ENCODE data around the gene CLEC10A. TPM values are rescaled to one million over a fixed set of nuclear protein-coding genes. Genes with fewer than 3 reads are reported as not detected.

The CLEC10A gene
- total RNA-seq, 1 experiment from 2014 or later: not detected

DNA sequence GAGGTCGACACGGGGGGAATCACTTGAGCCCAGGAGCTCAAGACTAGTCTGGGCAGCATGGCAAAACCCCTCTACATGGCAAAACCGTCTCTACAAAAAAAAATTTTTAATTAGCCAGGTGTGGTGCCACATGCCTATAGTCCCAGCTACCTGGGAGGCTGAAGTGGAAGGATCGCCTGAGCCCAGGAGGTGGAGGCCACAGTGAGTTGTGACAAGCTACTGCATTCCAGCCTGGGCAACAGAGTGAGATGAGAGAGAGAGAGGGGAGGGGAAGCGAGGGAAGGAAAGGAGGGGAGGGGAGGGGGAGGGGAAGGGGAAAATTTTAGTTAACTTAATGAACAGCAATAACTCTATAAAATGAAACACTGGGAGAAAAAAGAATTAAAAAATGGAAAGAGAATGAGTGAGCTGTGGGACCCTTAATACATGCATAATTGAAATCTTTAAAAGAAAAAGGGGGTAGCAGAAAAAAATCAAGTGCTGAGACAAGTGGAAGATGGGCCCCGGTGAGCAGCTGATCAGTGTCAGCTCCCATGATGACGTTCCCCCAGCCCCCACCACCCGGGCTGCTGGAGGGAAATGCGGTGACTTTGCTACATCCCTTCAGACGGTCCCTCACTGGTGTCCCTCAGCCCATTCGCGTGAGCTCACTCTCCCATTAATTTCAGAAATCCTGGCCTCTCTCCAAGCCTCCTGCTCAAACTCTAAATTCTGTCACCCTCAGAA, 31.9 kb upstream of the CLEC10A start:
- CTCF ChIA-PET: interaction anchor here (0.5 kb wide), 1 partner anchor 34 kb away, joined by 14 read pairs; no protein-coding TSS in a partner anchor
- no peak for DNase-seq
- no peaks in the 10 kb centered on the region for H3K27me3 ChIP-seq (ENCODE audit: insufficient read depth, low read depth)
- no peaks in the 10 kb centered on the region for H3K4me1 ChIP-seq (replicated peaks; ENCODE audit: insufficient read depth)
- H3K36me3 ChIP-seq (ENCODE audit: low read depth): no peaks in the 10 kb centered on the region
- no peak overlapping the region for H2AFZ ChIP-seq
- H3K79me2 ChIP-seq (ENCODE audit: low read depth): no peaks in the 10 kb centered on the region
- H3F3A ChIP-seq (ENCODE audit: insufficient read depth, low read depth): peaks cover 8% of the 10 kb centered on the region; the same call in 1 of the 2 replicates
- POLR2A ChIA-PET (ENCODE audit: unreplicated experiment): no interaction called here
- H4K20me1 ChIP-seq (ENCODE audit: insufficient read depth): no peaks in the 10 kb centered on the region
- TF ChIP-seq EZH2 (IDR thresholded peaks at IDR 0.05; ENCODE audit: low read depth): no peak
- TF ChIP-seq CTCF (conservative IDR thresholded peaks at IDR 0.05): no peak
- H3K4me2 ChIP-seq: no peak overlapping the region
- H3K27ac ChIP-seq: no peak overlapping the region
- no peaks in the 10 kb centered on the region for H3K9me3 ChIP-seq (ENCODE audit: insufficient read depth, low read depth)
- H3K4me3 ChIP-seq: no peak overlapping the region
- intact Hi-C loops (cut with micrococcal nuclease; ENCODE audit: unreplicated experiment): no loop called here
- no TSS peak for BruUV-seq (replicated peaks)
- H3K9me2 ChIP-seq (ENCODE audit: insufficient read depth): no peaks in the 10 kb centered on the region

DNA sequence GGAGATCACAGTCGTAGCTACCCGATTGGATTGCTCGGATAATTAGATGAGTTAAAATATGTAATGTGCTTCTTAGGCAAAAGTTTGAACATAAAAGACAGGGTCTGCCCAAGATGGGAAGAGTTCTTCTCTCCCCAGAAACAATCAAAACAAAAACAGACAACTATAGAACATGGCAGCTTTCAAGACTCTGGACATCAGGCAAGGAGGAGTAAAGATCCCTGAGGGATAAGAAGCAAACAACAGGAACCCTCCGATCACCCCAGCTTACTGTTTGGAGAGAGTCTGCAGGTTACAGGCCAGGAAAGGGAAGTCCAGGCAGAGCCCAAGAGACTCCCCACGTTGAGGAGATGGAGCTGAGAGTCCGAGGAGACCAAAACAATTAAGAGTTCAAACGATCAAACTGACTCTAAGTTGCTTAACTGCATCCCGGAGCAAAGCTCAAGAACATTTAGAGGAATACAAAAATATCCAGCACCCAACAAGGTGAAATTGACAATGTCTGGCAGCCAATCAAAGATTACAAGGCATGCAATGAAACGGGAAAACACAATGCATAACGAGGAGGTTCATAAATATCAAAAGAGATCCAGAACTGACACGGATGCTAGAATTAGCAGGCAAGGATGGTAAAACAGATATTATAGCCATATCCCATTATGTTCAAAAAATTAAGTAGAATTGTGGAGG, 30.7 kb upstream of the CLEC10A start:
- BruUV-seq (replicated peaks): no TSS peak
- H3K4me3 ChIP-seq: no peak overlapping the region
- H3K79me2 ChIP-seq (ENCODE audit: low read depth): no peaks in the 10 kb centered on the region
- H3K9me3 ChIP-seq (ENCODE audit: insufficient read depth, low read depth): no peaks in the 10 kb centered on the region
- no peak overlapping the region for H2AFZ ChIP-seq
- no peaks in the 10 kb centered on the region for H4K20me1 ChIP-seq (ENCODE audit: insufficient read depth)
- H3K4me1 ChIP-seq (replicated peaks; ENCODE audit: insufficient read depth): no peaks in the 10 kb centered on the region
- no peak for DNase-seq
- H3K27me3 ChIP-seq (ENCODE audit: insufficient read depth, low read depth): no peaks in the 10 kb centered on the region
- POLR2A ChIA-PET (ENCODE audit: unreplicated experiment): interaction anchor here (0.7 kb wide), 1 partner anchor 43 kb away, joined by 3 read pairs; no protein-coding TSS in a partner anchor
- no peaks in the 10 kb centered on the region for H3K9me2 ChIP-seq (ENCODE audit: insufficient read depth)
- no peak overlapping the region for H3K27ac ChIP-seq
- intact Hi-C loops (cut with micrococcal nuclease; ENCODE audit: unreplicated experiment): no loop called here
- no peak overlapping the region for H3K4me2 ChIP-seq
- no peaks in the 10 kb centered on the region for H3K36me3 ChIP-seq (ENCODE audit: low read depth)
- TF ChIP-seq CTCF (conservative IDR thresholded peaks at IDR 0.05): no peak
- no peak for TF ChIP-seq EZH2 (IDR thresholded peaks at IDR 0.05; ENCODE audit: low read depth)
- CTCF ChIA-PET: no interaction called here
- peaks cover 8% of the 10 kb centered on the region; the same call in 1 of the 2 replicates for H3F3A ChIP-seq (ENCODE audit: insufficient read depth, low read depth)

DNA sequence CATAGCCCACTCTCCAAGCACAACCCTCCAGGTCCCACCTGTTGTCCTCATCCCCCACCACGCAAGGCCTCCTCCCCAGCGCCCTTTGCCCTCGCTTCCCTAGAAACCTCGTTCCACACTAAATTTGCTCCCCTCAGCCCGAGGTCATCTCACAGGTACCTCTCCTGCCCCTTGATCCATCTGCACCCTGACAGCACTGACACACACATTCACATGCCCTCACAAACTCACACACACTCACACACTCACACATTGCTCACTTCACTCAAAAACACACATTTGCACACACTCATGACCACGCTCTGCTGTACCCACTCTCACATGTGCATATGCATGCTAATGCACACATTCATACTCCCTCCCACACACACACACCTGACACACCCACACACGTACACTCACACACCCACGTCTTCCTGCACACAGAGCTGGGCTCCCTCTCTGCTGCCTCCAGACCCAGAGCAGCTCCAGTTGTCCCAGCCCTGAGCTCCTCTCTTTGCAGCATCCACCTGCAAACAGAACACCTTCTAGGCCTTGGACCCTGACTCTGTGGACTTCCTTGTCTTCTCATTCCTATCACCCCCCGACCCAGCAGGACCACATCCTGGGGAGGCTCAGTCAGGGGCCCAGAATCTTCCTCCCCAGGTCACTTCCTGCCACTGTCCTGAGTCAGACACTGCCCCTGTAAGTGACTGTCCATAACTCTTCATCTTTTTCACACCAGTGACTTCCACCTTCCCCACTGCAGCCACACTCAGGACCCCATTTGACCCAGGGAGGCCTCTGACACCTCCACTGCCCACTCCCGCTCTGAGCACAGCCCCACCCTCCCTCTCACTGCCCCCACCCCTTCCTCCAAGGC, 29.6 kb upstream of the CLEC10A start:
- Histone ChIP-seq H3K79me2 (ENCODE audit: low read depth) (no peaks in the 10 kb centered on the region), H4K20me1 (ENCODE audit: insufficient read depth) (no peaks in the 10 kb centered on the region), H3K4me2 (no peak overlapping the region), H3K4me3 (no peak overlapping the region), H2AFZ (no peak overlapping the region; the same call in 1 of the 2 replicates), H3K36me3 (ENCODE audit: low read depth) (no peaks in the 10 kb centered on the region), H3K27me3 (ENCODE audit: insufficient read depth, low read depth) (no peaks in the 10 kb centered on the region), H3K27ac (no peak overlapping the region), H3F3A (ENCODE audit: insufficient read depth, low read depth) (peaks cover 8% of the 10 kb centered on the region; the same call in 1 of the 2 replicates), H3K4me1 (replicated peaks; ENCODE audit: insufficient read depth) (no peaks in the 10 kb centered on the region), H3K9me2 (ENCODE audit: insufficient read depth) (no peaks in the 10 kb centered on the region), H3K9me3 (ENCODE audit: insufficient read depth, low read depth) (no peaks in the 10 kb centered on the region)
- DNase-seq: no peak
- BruUV-seq (replicated peaks): no TSS peak
- ChIA-PET POLR2A (ENCODE audit: unreplicated experiment) (interaction anchor here (0.5 to 0.7 kb wide), 2 partner anchors 44 to 789 kb away, joined by 3 read pairs; no protein-coding TSS in a partner anchor), CTCF (no interaction called here)
- TF ChIP-seq EZH2 (IDR thresholded peaks at IDR 0.05; ENCODE audit: low read depth) (no peak), CTCF (conservative IDR thresholded peaks at IDR 0.05) (no peak)
- intact Hi-C loops (cut with micrococcal nuclease; ENCODE audit: unreplicated experiment): no loop called here
